Fibroblast of lung (primary cell): ENCODE results near the gene IL17RD. TPM values are rescaled to one million over a fixed set of nuclear protein-coding genes. Genes with fewer than 3 reads are reported as not detected.

ENCODE experiments used
- DNase-seq, 2 donors: peaks; one replicate each; pipeline versions ENCODE4 v3.0.0 to v3.0.0-alpha.2; 2010; ENCODE audit warnings: low read depth in 2 of 2
- H2AFZ ChIP-seq: 2 replicates; pipeline ENCODE4 v1.5.1; 2012; ENCODE audit warnings: low read length, control low read depth, inconsistent platforms
- H3K27ac ChIP-seq: 2 replicates; pipeline ENCODE4 v1.5.1; 2011; ENCODE audit warnings: low read length, control low read depth; ENCODE audit not compliant: insufficient read depth
- H3K27me3 ChIP-seq: 2 replicates; pipeline ENCODE4 v1.5.1; 2011; ENCODE audit warnings: mild to moderate bottlenecking, low read length; ENCODE audit not compliant: control insufficient read depth, insufficient read depth
- H3K36me3 ChIP-seq: 2 replicates; pipeline ENCODE4 v1.5.1; 2011; ENCODE audit warnings: low read length; ENCODE audit not compliant: control insufficient read depth, insufficient read depth
- H3K4me1 ChIP-seq: 2 replicates; pipeline ENCODE4 v1.5.1; 2011; ENCODE audit warnings: low read length; ENCODE audit not compliant: control insufficient read depth, insufficient read depth; ENCODE audit errors: extremely low read depth
- H3K4me2 ChIP-seq: 2 replicates; pipeline ENCODE4 v1.5.1; 2011; ENCODE audit warnings: low read length, control low read depth; ENCODE audit not compliant: insufficient read depth; ENCODE audit errors: extremely low read depth
- H3K4me3 ChIP-seq, 4 experiments: fragments of 200-600 bp in 1 of 4; sonication (generic) in 1 of 4; replicated peaks in 1 of 4; 2 replicates each; pipeline ENCODE4 v1.5.1; 2011 to 2016; ENCODE audit warnings: low read length in 4 of 4, low read depth in 3 of 4, mild to moderate bottlenecking in 3 of 4, control low read depth in 2 of 4, inconsistent platforms in 1 of 4, mixed read lengths in 1 of 4; ENCODE audit not compliant: insufficient read depth in 1 of 4; ENCODE audit errors: control extremely low read depth in 1 of 4
- H3K79me2 ChIP-seq: 2 replicates; pipeline ENCODE4 v1.5.1; 2012; ENCODE audit warnings: mild to moderate bottlenecking, low read length, inconsistent platforms; ENCODE audit not compliant: control insufficient read depth, insufficient read depth
- H3K9ac ChIP-seq: 2 replicates; pipeline ENCODE4 v1.5.1; 2011; ENCODE audit warnings: mild to moderate bottlenecking, low read length, control low read depth; ENCODE audit not compliant: insufficient read depth
- H3K9me3 ChIP-seq: 2 replicates; pipeline ENCODE4 v1.5.1; 2012; ENCODE audit warnings: low read depth, low read length; ENCODE audit not compliant: control insufficient read depth, insufficient read depth
- H4K20me1 ChIP-seq: 2 replicates; pipeline ENCODE4 v1.5.1; 2011; ENCODE audit warnings: low read length; ENCODE audit not compliant: control insufficient read depth, insufficient read depth; ENCODE audit errors: extremely low read depth
- EZH2 ChIP-seq: IDR thresholded peaks from 2 replicates; pipeline ENCODE4 v1.5.1; 2012; ENCODE audit warnings: low read length, control low read depth, mild to moderate bottlenecking; ENCODE audit errors: missing control alignments
- polyA plus RNA-seq, 2 donors: library from polyadenylated mRNA; depleted of rRNA in 1 of 2; stranded (reverse) in 1 of 2; unstranded in 1 of 2; fragments of >200 nt; gene quantifications; 2 replicates each; pipeline ENCODE4 v1.2.1, GENCODE V29; 2011 to 2012; ENCODE audit warnings: missing spikeins in 1 of 2
- total RNA-seq: library from RNA; depleted of rRNA; stranded (reverse); fragments of >200 nt; gene quantifications from 2 replicates; pipeline ENCODE4 v1.2.1, GENCODE V29; 2014
- TF ChIP-seq, protein P1 (sequence below), 2 donors: IDR thresholded peaks in 1 of 2; conservative IDR thresholded peaks in 1 of 2; 1 replicate in 1 of 2; 2 replicates in 1 of 2; pipeline ENCODE4 v1.5.1; 2011 to 2012; ENCODE audit warnings: low read length in 2 of 2, control low read depth in 1 of 2, inconsistent platforms in 1 of 2, low read depth in 1 of 2, mild to moderate bottlenecking in 1 of 2

Gene IL17RD
- total and polyA plus RNA-seq, 2 donors (not counting 1 experiment from before 2014, with no cell fraction given) = 0.60 to 1.8 TPM

- TF ChIP-seq EZH2 = no peak
- TF ChIP-seq, protein P1, sequence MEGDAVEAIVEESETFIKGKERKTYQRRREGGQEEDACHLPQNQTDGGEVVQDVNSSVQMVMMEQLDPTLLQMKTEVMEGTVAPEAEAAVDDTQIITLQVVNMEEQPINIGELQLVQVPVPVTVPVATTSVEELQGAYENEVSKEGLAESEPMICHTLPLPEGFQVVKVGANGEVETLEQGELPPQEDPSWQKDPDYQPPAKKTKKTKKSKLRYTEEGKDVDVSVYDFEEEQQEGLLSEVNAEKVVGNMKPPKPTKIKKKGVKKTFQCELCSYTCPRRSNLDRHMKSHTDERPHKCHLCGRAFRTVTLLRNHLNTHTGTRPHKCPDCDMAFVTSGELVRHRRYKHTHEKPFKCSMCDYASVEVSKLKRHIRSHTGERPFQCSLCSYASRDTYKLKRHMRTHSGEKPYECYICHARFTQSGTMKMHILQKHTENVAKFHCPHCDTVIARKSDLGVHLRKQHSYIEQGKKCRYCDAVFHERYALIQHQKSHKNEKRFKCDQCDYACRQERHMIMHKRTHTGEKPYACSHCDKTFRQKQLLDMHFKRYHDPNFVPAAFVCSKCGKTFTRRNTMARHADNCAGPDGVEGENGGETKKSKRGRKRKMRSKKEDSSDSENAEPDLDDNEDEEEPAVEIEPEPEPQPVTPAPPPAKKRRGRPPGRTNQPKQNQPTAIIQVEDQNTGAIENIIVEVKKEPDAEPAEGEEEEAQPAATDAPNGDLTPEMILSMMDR (conservative IDR thresholded peaks at IDR 0.05 in 1 of 2, IDR thresholded peaks at IDR 0.05 in 1 of 2; ENCODE audit: low read depth in 1 of 2, low read length in 2 of 2) = no peak
- no peak overlapping the region for H3K9ac ChIP-seq
- DNase-seq = no peak
Observed at GRCh38 chr3:57097536-57097935, 67.6 kb downstream of the IL17RD start.

DNA sequence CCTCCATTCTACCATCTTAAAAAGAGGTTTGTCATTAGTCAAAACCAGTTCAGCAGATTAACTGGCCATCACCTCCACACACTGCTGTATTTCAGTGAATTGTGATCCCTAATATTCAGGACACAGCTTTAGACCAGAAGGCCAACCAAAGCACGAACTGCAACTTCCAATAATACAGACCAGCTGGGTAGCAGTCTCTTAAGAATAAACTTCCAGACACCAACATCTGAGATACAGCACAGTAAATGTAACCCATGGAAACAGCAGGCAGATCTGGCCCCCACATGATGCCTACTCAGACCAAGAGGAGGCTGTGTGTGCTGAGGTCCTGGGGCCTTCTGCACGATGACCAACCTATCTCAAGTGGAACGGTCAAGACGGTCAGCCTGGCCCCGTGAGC, 69.8 kb downstream of the IL17RD start:
- no peak overlapping the region for H3K4me2 ChIP-seq
- DNase-seq = no peak
- no peaks in the 10 kb centered on the region for H3K79me2 ChIP-seq
- no peak overlapping the region for H3K27ac ChIP-seq
- no peaks in the 10 kb centered on the region for H3K27me3 ChIP-seq
- H3K4me1 ChIP-seq = no peaks in the 10 kb centered on the region
- H3K9me3 ChIP-seq = no peaks in the 10 kb centered on the region
- no peaks in the 10 kb centered on the region for H4K20me1 ChIP-seq
- no peaks in the 10 kb centered on the region for H3K36me3 ChIP-seq
- no peak for TF ChIP-seq EZH2
- TF ChIP-seq, protein P1 (conservative IDR thresholded peaks at IDR 0.05 in 1 of 2, IDR thresholded peaks at IDR 0.05 in 1 of 2; ENCODE audit: low read depth in 1 of 2, low read length in 2 of 2) = no peak
- no peak overlapping the region for H2AFZ ChIP-seq
- H3K9ac ChIP-seq = no peak overlapping the region
- H3K4me3 ChIP-seq = no peak overlapping the region

More at GRCh38 chr3:57097536-57097935, 67.6 kb downstream of the IL17RD start:
- Histone ChIP-seq H3K79me2 (no peaks in the 10 kb centered on the region), H3K9me3 (no peaks in the 10 kb centered on the region), H3K27ac (no peak overlapping the region), H3K4me3 (no peak overlapping the region), H4K20me1 (no peaks in the 10 kb centered on the region), H2AFZ (no peak overlapping the region), H3K4me2 (no peak overlapping the region), H3K27me3 (no peaks in the 10 kb centered on the region), H3K36me3 (no peaks in the 10 kb centered on the region), H3K4me1 (no peaks in the 10 kb centered on the region)

- H3K4me1 ChIP-seq = no peaks in the 10 kb centered on the region
- H4K20me1 ChIP-seq = no peaks in the 10 kb centered on the region
- TF ChIP-seq, protein P1 (conservative IDR thresholded peaks at IDR 0.05 in 1 of 2, IDR thresholded peaks at IDR 0.05 in 1 of 2; ENCODE audit: low read depth in 1 of 2, low read length in 2 of 2) = no peak
- no peak for TF ChIP-seq EZH2
- H3K9me3 ChIP-seq = no peaks in the 10 kb centered on the region
- no peaks in the 10 kb centered on the region for H3K36me3 ChIP-seq
- H3K4me2 ChIP-seq = no peak overlapping the region
- no peaks in the 10 kb centered on the region for H3K79me2 ChIP-seq
- H3K27me3 ChIP-seq = no peaks in the 10 kb centered on the region
- H3K9ac ChIP-seq = no peak overlapping the region
- no peak overlapping the region for H3K27ac ChIP-seq
- peak overlapping the region; percentile 14 for H2AFZ ChIP-seq
- peak; percentile 14 to 72 for DNase-seq
- H3K4me3 ChIP-seq = no peak overlapping the region
Observed at GRCh38 chr3:57094575-57094974, 70.6 kb downstream of the IL17RD start.
